ENCODE data around the gene CHCHD10.

The CHCHD10 gene

DNA sequence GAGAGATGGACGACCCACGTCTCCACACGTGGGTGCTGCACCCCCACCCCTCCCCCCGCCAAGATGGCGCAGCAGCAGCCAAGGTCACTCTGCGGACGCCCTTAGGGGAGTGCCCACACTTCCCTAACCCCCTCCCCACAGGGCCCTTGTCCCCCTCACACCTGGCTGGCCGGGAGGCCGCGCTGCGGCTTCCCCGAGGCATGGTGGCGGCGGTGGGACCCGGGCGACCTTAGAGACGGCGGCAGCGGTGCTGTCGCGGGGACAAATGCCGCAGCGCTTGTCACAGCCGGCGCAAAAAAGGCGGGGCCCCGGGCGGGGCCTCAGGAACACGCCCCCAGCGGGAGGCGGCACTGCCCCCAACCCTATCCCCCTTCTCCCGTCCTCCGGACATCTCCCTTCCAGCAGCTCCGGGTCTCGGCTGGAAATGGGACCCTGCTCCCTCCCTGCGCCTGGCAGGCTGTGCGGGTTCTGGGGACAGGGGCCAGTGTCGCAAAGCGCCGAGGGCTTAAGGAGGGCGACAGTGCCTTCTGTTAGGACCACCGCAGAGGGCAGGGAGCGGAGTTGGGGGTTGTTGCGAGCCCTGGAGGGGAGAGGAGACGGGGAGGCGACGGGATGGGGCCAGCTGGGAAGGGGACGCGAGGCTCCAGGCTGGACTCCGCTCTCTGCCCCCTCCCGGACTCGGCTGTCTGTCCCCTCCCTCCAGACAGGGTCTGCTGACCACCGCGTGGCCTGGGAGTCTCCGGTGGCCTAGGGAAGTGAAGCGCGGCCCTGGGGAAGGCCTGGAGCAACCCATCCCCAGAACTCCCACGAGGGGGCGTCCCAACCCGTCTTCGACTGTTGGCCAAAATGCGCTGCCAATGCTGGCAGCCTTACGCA is at the start of gene CHCHD10:
Gene CHCHD10 (minus strand): TSS at position 300 of the 876 bp plus-strand sequence. CDS start 98 bp downstream, at position 202.
- Mint-ChIP-seq H3K4me3 (peak within 1 kb of the TSS; percentile 80), H3K36me3 (no peaks in the 10 kb centered on the region), H3K4me1 (peaks cover 47% of the 10 kb centered on the region), H3K9me3 (no peaks in the 10 kb centered on the region), H3K27ac (peak within 1 kb of the TSS; percentile 83)
- ATAC-seq (peak; percentile 80), DNase-seq (ENCODE audit: low spot score in 2 of 2) (peak; percentile 75 to 92)

DNA sequence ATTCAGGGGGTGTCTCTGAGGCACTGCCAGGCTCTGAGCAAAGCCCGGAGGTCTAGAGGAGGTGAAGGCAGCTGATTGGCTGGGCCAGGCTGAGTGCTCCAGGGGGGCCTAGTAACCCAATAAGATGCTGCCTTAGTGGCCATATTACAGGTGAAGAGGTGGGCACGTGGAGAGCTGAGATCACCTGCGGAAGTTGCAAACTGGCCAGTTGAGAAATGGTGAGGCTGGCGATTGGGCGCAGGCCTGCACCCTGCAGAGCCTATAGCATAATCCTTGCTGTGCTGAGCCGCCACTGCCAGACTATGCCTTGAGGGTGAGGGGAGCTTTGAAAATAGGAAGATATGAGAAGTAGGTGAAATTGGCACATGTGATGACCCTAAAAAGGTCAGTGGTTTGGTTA is 49.4 kb upstream of the CHCHD10 start:
- H3K27ac Mint-ChIP-seq = peak overlapping the region; percentile 35
- no peaks in the 10 kb centered on the region for H3K9me3 Mint-ChIP-seq
- peaks cover 9% of the 10 kb centered on the region for H3K4me1 Mint-ChIP-seq
- no peak for DNase-seq (ENCODE audit: low spot score in 2 of 2)
- no peak for ATAC-seq
- no peak overlapping the region for H3K4me3 Mint-ChIP-seq
- H3K36me3 Mint-ChIP-seq = peaks cover 97% of the 10 kb centered on the region

DNA sequence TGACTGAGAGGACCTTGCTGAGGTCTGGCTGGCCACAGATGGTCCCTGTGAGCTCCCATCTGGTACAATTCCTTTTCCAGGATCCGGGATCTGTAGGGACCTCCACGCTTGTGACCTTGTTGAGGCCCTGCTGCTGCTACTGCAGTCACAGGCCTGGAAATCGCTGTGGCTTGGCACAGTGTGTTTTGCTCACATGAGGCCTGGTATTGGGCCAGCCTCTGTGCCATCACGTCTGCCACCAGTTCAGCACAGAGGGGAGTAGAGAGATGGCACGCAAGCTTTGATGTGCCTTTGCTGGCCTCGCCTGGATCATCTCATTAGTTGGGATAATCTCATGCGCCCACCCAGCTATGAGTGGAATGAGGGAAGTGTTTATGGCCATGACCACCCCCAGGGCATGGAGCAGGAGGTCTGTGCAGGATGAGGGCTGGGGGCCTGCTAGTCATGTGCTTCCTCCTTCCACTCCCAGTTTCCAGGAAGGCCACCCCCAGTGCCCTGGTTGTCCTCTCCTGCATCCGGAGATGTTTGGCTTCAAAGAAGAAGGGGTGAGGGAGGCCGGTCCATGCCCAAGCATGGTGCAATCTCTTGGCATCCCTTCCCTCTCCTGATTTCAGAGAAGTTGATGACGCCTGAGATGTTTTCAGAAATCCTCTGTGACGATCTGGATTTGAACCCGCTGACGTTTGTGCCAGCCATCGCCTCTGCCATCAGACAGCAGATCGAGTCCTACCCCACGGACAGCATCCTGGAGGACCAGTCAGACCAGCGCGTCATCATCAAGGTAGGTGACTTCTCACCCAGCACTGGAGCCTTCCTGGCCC is 48.6 kb upstream of the CHCHD10 start:
- DNase-seq (ENCODE audit: low spot score in 2 of 2) = no peak
- H3K9me3 Mint-ChIP-seq = no peaks in the 10 kb centered on the region
- H3K4me1 Mint-ChIP-seq = peaks cover 9% of the 10 kb centered on the region
- H3K27ac Mint-ChIP-seq = peak overlapping the region; percentile 35
- no peak overlapping the region for H3K4me3 Mint-ChIP-seq
- ATAC-seq = no peak
- H3K36me3 Mint-ChIP-seq = peaks cover 96% of the 10 kb centered on the region

DNA sequence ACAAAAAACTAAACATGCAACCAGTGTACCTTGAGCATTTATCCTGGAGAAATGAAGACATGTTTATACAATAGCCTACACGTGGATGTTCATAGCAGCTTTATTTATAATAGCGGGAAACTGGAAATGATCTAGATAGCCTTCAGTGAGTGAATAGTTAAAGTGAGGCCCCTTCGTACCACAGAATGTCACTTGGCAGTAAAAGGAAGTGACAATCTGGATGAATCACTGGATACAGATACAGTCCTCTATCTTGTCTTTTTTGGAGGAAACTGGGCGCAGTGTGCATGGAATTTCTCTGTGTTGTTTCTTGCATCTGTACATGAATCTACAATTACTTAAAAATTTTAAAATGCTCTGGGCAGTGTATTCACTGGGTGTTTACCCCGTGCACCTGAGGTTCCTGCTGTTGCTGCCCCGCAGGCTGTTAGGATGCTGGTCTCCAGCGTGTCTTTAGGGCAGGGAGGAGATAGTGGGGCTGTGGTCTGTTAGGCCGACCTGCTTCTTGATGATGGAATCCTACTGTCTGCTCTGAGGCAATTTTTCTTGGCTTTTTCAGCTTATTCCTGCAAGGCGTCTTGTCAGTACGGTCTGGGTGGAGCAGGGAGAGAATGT is 47.9 kb upstream of the CHCHD10 start:
- Mint-ChIP-seq H3K36me3 (peaks cover 96% of the 10 kb centered on the region), H3K4me1 (peaks cover 5% of the 10 kb centered on the region), H3K27ac (peak overlapping the region; percentile 35), H3K4me3 (no peak overlapping the region), H3K9me3 (no peaks in the 10 kb centered on the region)
- ATAC-seq (no peak), DNase-seq (ENCODE audit: low spot score in 2 of 2) (no peak)

GRCh38 chr22:23812378-23812777 is 44.6 kb upstream of the CHCHD10 start:
- H3K4me1 Mint-ChIP-seq = no peaks in the 10 kb centered on the region
- H3K9me3 Mint-ChIP-seq = no peaks in the 10 kb centered on the region

DNA sequence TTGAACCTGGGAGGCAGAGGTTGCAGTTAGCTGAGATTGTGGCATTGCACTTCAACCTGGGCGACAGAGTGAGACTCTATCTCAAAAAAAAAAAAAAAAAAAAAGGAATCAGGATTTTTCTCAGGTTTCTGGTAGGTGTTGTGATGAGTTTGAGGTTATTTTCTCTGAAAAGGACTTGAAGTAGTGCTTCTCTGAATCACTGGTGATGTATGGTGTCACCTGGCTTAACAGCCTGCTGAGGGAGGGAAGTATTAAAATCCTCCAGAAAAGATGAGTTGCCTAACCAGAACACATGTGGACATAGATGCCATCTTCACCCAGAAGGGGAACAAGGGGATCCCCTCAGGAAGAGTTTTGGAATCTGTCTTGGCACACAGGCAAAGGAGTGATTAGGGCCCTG is 39.1 kb upstream of the CHCHD10 start:
- H3K4me3 Mint-ChIP-seq = no peak overlapping the region
- H3K9me3 Mint-ChIP-seq = no peaks in the 10 kb centered on the region
- peak overlapping the region; percentile 64 for H3K27ac Mint-ChIP-seq
- H3K36me3 Mint-ChIP-seq = peaks cover 100% of the 10 kb centered on the region
- DNase-seq (ENCODE audit: low spot score in 2 of 2) (no peak), ATAC-seq (no peak)
- peaks cover 10% of the 10 kb centered on the region for H3K4me1 Mint-ChIP-seq

More at GRCh38 chr22:23812378-23812777, 44.6 kb upstream of the CHCHD10 start:
- no peak overlapping the region for H3K4me3 Mint-ChIP-seq
- H3K36me3 Mint-ChIP-seq = peaks cover 96% of the 10 kb centered on the region
- ATAC-seq = no peak
- no peak for DNase-seq (ENCODE audit: low spot score in 2 of 2)
- no peak overlapping the region for H3K27ac Mint-ChIP-seq

DNA sequence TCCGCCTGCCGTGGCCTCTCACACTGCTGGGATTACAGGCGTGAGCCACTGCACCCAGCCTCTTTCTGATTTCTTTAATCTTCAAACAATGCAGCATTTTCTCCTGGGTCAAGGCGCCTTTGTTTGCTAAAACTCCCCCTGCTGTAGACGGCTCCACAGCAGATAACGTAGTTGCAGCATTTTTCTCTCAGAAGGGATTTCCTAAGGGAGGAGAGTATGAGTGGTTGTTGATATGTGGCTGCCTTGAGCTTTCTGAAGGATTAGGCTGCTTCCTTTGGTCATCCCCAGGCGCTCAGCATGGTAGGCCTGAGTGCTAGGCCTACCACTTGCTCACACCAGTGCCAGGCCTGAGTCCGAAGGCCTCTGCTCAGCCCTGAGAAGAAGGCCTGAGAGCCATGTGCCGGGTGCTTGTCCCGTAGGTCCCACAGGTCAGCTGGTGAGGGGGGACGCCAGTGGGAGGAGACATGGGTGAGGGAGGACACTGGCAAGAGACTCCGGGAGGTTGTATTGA is 37.1 kb upstream of the CHCHD10 start:
- H3K4me3 Mint-ChIP-seq = no peak overlapping the region
- peaks cover 19% of the 10 kb centered on the region for H3K4me1 Mint-ChIP-seq
- no peak for ATAC-seq
- H3K36me3 Mint-ChIP-seq = peaks cover 100% of the 10 kb centered on the region
- H3K27ac Mint-ChIP-seq = peak overlapping the region; percentile 86
- H3K9me3 Mint-ChIP-seq = no peaks in the 10 kb centered on the region
- DNase-seq (ENCODE audit: low spot score in 2 of 2) = no peak

- no peaks in the 10 kb centered on the region for H3K9me3 Mint-ChIP-seq
- H3K36me3 Mint-ChIP-seq = peaks cover 100% of the 10 kb centered on the region
- H3K27ac Mint-ChIP-seq = peak overlapping the region; percentile 82
- H3K4me1 Mint-ChIP-seq = peaks cover 19% of the 10 kb centered on the region
- ATAC-seq (no peak), DNase-seq (ENCODE audit: low spot score in 2 of 2) (no peak)
- no peak overlapping the region for H3K4me3 Mint-ChIP-seq
These were observed 35.4 kb upstream of the CHCHD10 start for GRCh38 chr22:23803001-23803819.

- Mint-ChIP-seq H3K4me3 (no peak overlapping the region), H3K4me1 (peaks cover 19% of the 10 kb centered on the region), H3K27ac (peak overlapping the region; percentile 82), H3K36me3 (peaks cover 100% of the 10 kb centered on the region), H3K9me3 (no peaks in the 10 kb centered on the region)
- no peak for ATAC-seq
- DNase-seq (ENCODE audit: low spot score in 2 of 2) = no peak
These were observed 34.2 kb upstream of the CHCHD10 start for GRCh38 chr22:23801886-23802377.

GRCh38 chr22:23801238-23801821 is 33.6 kb upstream of the CHCHD10 start:
- DNase-seq (ENCODE audit: low spot score in 2 of 2) = no peak
- H3K36me3 Mint-ChIP-seq = peaks cover 100% of the 10 kb centered on the region
- H3K4me1 Mint-ChIP-seq = peaks cover 19% of the 10 kb centered on the region
- no peaks in the 10 kb centered on the region for H3K9me3 Mint-ChIP-seq
- ATAC-seq = no peak
- H3K4me3 Mint-ChIP-seq = no peak overlapping the region
- H3K27ac Mint-ChIP-seq = peak overlapping the region; percentile 82

DNA sequence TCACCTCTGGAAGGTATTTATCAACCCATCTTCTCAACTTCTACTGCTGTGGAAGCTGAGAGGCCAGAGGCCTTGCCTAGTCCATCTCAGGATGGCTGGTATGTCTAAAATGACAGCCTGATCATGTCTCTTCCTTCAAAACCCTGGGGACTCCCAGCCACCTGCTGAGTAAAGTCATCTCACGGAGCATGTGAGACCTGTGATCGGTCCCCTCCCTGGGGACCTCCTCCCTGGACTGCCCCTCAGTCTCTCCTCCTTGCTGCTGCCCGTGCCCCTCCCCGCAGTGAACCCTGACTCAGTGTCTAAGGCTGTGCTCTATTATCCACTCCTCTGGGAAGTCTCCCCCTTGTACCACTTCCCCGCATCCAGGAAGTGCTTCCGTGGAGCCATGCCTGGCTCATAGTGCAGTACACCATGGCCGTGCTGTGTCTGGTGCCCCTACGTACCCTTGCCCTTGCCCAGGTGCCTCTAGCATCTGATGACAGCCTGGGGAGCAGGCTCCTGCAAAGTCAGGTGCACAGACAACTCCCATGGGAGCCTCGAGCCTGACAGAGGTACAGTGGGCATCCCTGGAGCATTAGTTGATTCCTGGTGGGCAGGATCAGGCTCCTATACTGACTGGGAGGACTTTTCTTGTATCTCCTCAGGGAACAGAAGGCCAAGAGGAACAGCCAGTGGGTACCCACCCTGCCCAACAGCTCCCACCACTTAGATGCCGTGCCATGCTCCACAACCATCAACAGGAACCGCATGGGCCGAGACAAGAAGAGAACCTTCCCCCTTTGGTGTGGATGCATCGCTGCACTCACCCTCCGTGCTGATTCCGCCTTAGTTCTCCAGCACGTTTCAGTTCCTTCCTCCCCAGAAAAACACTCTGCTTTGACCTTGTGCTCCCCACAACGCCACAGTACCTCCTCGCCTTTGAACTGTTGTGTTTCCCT is 32.8 kb upstream of the CHCHD10 start:
- ATAC-seq = peak; percentile 58
- H3K36me3 Mint-ChIP-seq = peaks cover 100% of the 10 kb centered on the region

DNA sequence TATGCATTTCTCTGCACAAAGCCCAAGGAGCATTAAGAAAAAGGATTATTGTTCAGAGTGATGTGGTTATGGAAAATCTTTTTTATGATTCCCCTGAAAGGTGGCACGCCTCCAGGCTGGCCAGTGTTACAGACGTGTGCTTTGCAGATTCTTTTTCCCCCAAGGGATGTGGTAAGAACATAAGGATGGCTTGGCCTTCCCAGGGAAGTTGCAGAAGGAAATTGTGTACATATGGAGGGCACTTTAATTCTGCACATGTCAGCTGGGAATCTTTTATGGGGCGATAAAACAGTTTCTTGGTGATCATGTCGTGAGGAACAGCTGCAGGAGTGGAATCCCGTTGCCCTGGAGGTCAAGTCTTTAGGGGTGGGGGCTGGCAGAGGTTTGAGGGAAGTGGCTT is 28.7 kb upstream of the CHCHD10 start:
- Mint-ChIP-seq H3K9me3 (no peaks in the 10 kb centered on the region), H3K36me3 (peaks cover 96% of the 10 kb centered on the region), H3K4me3 (no peak overlapping the region), H3K4me1 (peaks cover 12% of the 10 kb centered on the region), H3K27ac (peak overlapping the region; percentile 37)
- DNase-seq (ENCODE audit: low spot score in 2 of 2) (no peak), ATAC-seq (no peak)

More for the DNA sequence above, 32.8 kb upstream of the CHCHD10 start:
- no peak for DNase-seq (ENCODE audit: low spot score in 2 of 2)
- Mint-ChIP-seq H3K9me3 (no peaks in the 10 kb centered on the region), H3K4me1 (peaks cover 19% of the 10 kb centered on the region), H3K4me3 (no peak overlapping the region), H3K27ac (peak overlapping the region; percentile 71)

DNA sequence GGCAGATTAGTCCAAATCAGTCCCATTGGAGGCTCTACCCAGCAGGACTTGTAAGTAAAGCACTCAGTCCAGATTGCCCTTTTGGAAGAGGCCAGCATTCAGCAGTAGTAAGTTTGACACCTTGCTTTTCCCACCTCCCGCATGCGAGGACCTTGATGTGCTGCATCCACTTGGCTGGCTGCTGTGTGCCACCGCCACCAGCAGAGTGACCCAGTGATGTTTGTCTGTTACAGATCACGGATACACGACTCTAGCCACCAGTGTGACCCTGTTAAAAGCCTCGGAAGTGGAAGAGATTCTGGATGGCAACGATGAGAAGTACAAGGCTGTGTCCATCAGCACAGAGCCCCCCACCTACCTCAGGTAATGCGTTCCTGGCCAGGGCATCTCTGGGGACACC is 25.6 kb upstream of the CHCHD10 start:
- DNase-seq (ENCODE audit: low spot score in 2 of 2) = no peak
- peaks cover 13% of the 10 kb centered on the region for H3K4me1 Mint-ChIP-seq
- H3K9me3 Mint-ChIP-seq = no peaks in the 10 kb centered on the region
- no peak overlapping the region for H3K4me3 Mint-ChIP-seq
- peaks cover 78% of the 10 kb centered on the region for H3K36me3 Mint-ChIP-seq
- peak overlapping the region; percentile 68 for H3K27ac Mint-ChIP-seq
- no peak for ATAC-seq

Data from stimulated activated effector memory CD8-positive, alpha-beta T cell treated with anti-CD3 and anti-CD28 coated beads, Interleukin-12 subunit alpha, Interleukin-12 subunit beta, amount 100 ng/mL, for 72 hours (primary cell).